ENCODE measurements around the gene C1QTNF6.
A peak's percentile ranks its signal among the peaks of the same experiment; 100 is the strongest.
"Not testable (repeated sequence)": the region's sequence is repeated elsewhere in the genome, so short reads cannot be mapped to it uniquely, and the experiment has no call there.

C1QTNF6 gene

GRCh38 chr22:37206841-37207821, 19.1 kb upstream of the C1QTNF6 start:
- DNase-seq: no peak

GRCh38 chr22:37206118-37206840, 18.2 kb upstream of the C1QTNF6 start:
- no peak for DNase-seq

- DNase-seq: no peak
Measured at GRCh38 chr22:37205046-37205445, 17.0 kb upstream of the C1QTNF6 start.

GRCh38 chr22:37204045-37204655, 16.1 kb upstream of the C1QTNF6 start:
- no peak for DNase-seq

- DNase-seq: no peak
Measured at GRCh38 chr22:37203354-37204044, 15.5 kb upstream of the C1QTNF6 start.

- no peak for DNase-seq
Measured at GRCh38 chr22:37202716-37203115, 14.7 kb upstream of the C1QTNF6 start.

- no peak for DNase-seq
Measured at GRCh38 chr22:37202001-37202555, 14.0 kb upstream of the C1QTNF6 start.

- DNase-seq: not testable (repeated sequence)
Measured at GRCh38 chr22:37201443-37201820, 13.4 kb upstream of the C1QTNF6 start.

- no peak for DNase-seq
Measured at GRCh38 chr22:37199760-37200108, 11.7 kb upstream of the C1QTNF6 start.

GRCh38 chr22:37199103-37199759, 11.2 kb upstream of the C1QTNF6 start:
- peak; percentile 100 for DNase-seq

GRCh38 chr22:37198258-37199102, 10.4 kb upstream of the C1QTNF6 start:
- peak; percentile 92 for DNase-seq

GRCh38 chr22:37197451-37198257, 9.6 kb upstream of the C1QTNF6 start:
- no peak for DNase-seq

- DNase-seq: no peak
Measured at GRCh38 chr22:37196539-37197450, 8.7 kb upstream of the C1QTNF6 start.

GRCh38 chr22:37195921-37196320, 7.9 kb upstream of the C1QTNF6 start:
- no peak for DNase-seq

GRCh38 chr22:37194750-37195149, 6.7 kb upstream of the C1QTNF6 start:
- no peak for DNase-seq

GRCh38 chr22:37193629-37194191, 5.7 kb upstream of the C1QTNF6 start:
- DNase-seq: peak; percentile 36

- DNase-seq: no peak
Measured at GRCh38 chr22:37192741-37193140, 4.7 kb upstream of the C1QTNF6 start.

GRCh38 chr22:37192204-37192603, 4.2 kb upstream of the C1QTNF6 start:
- DNase-seq: no peak
